Ishikawa (cell line): ENCODE data around the gene DYNLT4.

Experiments used
- CEBPB ChIP-seq: IDR thresholded peaks from 2 replicates; pipeline ENCODE4 v1.6.1; 2012
- CREB1 ChIP-seq: IDR thresholded peaks from 2 replicates; pipeline ENCODE4 v1.6.1; 2012; ENCODE audit warnings: low read depth
- EGR1 ChIP-seq: IDR thresholded peaks from 2 replicates; pipeline ENCODE4 v1.6.1; 2012
- EP300 ChIP-seq: IDR thresholded peaks from 2 replicates; pipeline ENCODE4 v1.6.1; 2012; ENCODE audit warnings: borderline replicate concordance
- FOXM1 ChIP-seq: IDR thresholded peaks from 2 replicates; pipeline ENCODE4 v1.6.1; 2012; ENCODE audit warnings: low read depth, borderline replicate concordance
- MAX ChIP-seq: IDR thresholded peaks from 2 replicates; pipeline ENCODE4 v1.6.1; 2012
- NFIC ChIP-seq: IDR thresholded peaks from 2 replicates; pipeline ENCODE4 v1.6.1; 2012
- RAD21 ChIP-seq: IDR thresholded peaks from 2 replicates; pipeline ENCODE4 v1.6.1; 2012; ENCODE audit warnings: low read depth
- REST ChIP-seq: IDR thresholded peaks from 2 replicates; pipeline ENCODE4 v1.6.1; 2012; ENCODE audit warnings: low read depth, mild to moderate bottlenecking
- TAF1 ChIP-seq: IDR thresholded peaks from 2 replicates; pipeline ENCODE4 v1.6.1; 2012; ENCODE audit warnings: low read depth, mild to moderate bottlenecking
- TCF12 ChIP-seq: IDR thresholded peaks from 2 replicates; pipeline ENCODE4 v1.6.1; 2012; ENCODE audit warnings: low read depth
- TEAD4 ChIP-seq: IDR thresholded peaks from 2 replicates; pipeline ENCODE4 v1.6.1; 2012
- YY1 ChIP-seq: IDR thresholded peaks from 2 replicates; pipeline ENCODE4 v1.6.1; 2012; ENCODE audit warnings: low read depth
- ZBTB7A ChIP-seq: IDR thresholded peaks from 2 replicates; pipeline ENCODE4 v1.6.1; 2012; ENCODE audit warnings: low read depth
- TF ChIP-seq, protein P1 (sequence below): IDR thresholded peaks from 2 replicates; pipeline ENCODE4 v1.6.1; 2012

Gene DYNLT4

DNA sequence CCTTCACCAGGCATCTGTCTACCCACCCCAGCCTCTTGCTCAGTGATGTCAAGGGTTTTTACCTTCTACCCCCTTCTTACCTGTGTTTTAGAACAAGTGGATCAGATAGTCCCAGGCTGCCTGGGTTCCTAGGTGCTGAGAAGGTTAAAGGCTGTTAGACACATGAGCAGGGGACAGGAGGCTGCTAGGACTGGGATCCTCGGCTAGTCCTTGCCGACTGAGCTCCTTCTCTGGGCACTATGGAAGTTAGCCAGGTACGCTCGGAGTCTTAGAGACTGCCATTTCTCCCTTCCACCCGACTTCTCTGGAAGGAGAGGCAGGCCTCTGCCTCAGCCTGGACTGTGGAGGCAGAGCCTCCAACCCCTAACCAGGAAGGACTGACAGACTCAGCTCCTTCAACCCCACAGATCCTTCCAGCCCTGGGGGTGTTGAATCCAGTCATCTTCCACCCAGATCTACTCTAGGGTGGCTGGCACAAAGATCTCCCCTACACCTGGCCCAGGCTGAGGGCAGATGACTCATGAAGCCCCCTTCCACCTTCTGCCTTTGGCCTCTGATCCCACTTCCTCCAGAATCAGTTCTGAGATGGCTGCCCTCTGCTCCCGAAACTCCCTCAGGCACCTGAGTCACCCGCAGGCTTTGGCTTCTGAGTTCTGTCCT, at the start of gene DYNLT4:
TSS of gene DYNLT4 (minus strand) at position 648 of the 660 bp plus-strand sequence. CDS start 683 bp downstream, outside the sequence.
- TF ChIP-seq YY1 (0 out of 2 replicates have a peak, but pooled peaks have one; percentile 19), CEBPB (no peak)

- TF ChIP-seq FOXM1 (no peak), ZBTB7A (no peak), TCF12 (no peak), TAF1 (no peak), EP300 (no peak)
Observed at GRCh38 chr1:44855742-44856141, 48.6 kb upstream of the DYNLT4 start.

DNA sequence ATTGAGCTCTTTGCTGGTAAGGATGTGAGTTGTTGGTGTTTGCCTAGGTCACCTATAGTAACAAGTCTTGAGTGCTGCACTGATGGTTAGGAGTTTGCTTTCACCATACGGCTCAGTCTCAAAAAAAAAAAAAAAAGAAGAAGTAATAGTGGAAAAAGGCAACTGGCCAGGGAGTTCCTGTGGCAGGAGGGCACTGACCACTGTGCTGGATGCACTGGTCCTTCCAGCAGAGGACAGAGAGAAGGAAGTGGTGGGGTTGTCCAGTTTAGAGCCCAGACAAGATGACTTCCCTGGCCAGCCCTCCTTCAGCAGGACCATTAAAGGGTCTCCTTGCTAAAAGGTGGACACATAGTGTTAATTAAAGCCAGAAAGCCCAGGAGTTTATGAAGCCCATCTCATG, 47.8 kb upstream of the DYNLT4 start:
- TF ChIP-seq TCF12 (no peak), NFIC (no peak), ZBTB7A (no peak), FOXM1 (no peak), MAX (no peak), REST (no peak), CREB1 (no peak), CEBPB (no peak), YY1 (no peak), TAF1 (no peak), EP300 (no peak), TEAD4 (no peak), EGR1 (no peak), RAD21 (no peak)
- TF ChIP-seq, protein P1, sequence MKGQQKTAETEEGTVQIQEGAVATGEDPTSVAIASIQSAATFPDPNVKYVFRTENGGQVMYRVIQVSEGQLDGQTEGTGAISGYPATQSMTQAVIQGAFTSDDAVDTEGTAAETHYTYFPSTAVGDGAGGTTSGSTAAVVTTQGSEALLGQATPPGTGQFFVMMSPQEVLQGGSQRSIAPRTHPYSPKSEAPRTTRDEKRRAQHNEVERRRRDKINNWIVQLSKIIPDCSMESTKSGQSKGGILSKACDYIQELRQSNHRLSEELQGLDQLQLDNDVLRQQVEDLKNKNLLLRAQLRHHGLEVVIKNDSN, result no peak

DNA sequence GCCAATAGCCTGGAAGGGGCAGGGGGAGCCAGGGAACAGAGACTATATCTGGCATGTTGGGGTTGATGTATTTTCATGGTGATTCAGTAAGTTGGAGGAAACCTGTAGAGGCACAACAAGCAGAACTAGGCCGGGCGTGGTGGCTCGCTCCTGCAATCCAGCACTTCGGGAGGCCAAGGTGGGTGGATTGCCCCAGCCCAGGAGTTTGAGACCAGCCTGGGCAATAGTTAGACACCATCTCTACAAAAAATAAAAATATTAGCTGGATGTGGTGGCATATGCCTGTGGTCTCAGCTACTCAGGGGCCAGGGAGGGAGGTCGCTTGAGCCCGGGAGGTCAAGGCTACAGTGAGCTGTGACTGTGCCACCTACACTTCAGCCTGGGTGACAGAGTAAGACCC, 46.0 kb upstream of the DYNLT4 start:
- TF ChIP-seq ZBTB7A (no peak), CEBPB (no peak), TEAD4 (no peak), MAX (no peak), TAF1 (no peak), FOXM1 (no peak), NFIC (no peak), REST (no peak), YY1 (no peak), EGR1 (no peak), EP300 (no peak), CREB1 (no peak), RAD21 (no peak), TCF12 (no peak)
- TF ChIP-seq, protein P1, result no peak

DNA sequence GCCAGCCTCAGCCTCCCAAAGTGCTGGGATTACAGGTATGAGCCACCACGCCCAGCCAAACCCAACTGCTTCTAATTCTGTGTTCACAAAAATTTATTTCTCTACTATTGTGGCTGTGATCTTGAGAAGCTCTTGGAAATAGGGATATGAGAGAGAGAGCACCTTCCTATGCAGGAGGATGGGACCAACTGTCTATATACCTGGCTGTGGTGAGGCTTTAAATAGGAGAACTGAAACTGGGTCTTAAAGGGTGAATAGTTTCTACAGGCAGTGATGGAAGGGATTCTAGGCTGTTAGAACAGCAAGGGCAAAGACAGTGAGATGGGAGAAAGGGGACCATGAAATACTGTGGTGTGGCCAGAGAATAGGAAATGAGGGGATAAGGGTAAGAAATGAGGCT, 44.2 kb upstream of the DYNLT4 start:
- no peak for TF ChIP-seq MAX
- TF ChIP-seq, protein P1, result no peak
- no peak for TF ChIP-seq RAD21
- no peak for TF ChIP-seq EP300
- TF ChIP-seq ZBTB7A, result no peak
- no peak for TF ChIP-seq NFIC
- TF ChIP-seq REST, result no peak
- no peak for TF ChIP-seq TCF12
- TF ChIP-seq CREB1, result no peak
- TF ChIP-seq EGR1, result no peak
- no peak for TF ChIP-seq YY1
- no peak for TF ChIP-seq TAF1
- no peak for TF ChIP-seq CEBPB
- TF ChIP-seq TEAD4, result no peak
